H1 (cell line): ENCODE results near the gene PFDN5. TPM values are rescaled to one million over a fixed set of nuclear protein-coding genes. Genes with fewer than 3 reads are reported as not detected.

ENCODE experiments used
- GABPA ChIP-seq: IDR thresholded peaks from 2 replicates; pipeline ENCODE4 v1.6.1; 2011; ENCODE audit warnings: mild to moderate bottlenecking, low read length, moderate library complexity, borderline replicate concordance; ENCODE audit not compliant: insufficient read depth
- RXRA ChIP-seq: IDR thresholded peaks from 2 replicates; pipeline ENCODE4 v1.6.1; 2011; ENCODE audit warnings: low read depth, mild to moderate bottlenecking, low read length, moderate library complexity; ENCODE audit not compliant: insufficient read depth
- polyA plus RNA-seq, 7 experiments: library from polyadenylated mRNA; depleted of rRNA in 3 of 7; stranded (reverse) in 5 of 7; unstranded in 2 of 7; fragments of >200 nt in 5 of 7; fragments of 200-250 nt in 2 of 7; gene quantifications; 1 replicate in 5 of 7; 2 replicates in 1 of 7; 4 replicates in 1 of 7; pipeline versions ENCODE4 v1.2.1 to v1.2.3, GENCODE V29; 2011 to 2013; ENCODE audit warnings: missing spikeins in 2 of 7, mixed read lengths in 2 of 7
- total RNA-seq: library from RNA; stranded (reverse); fragmentation: NEBNext Ultra II Directional; extraction: Animal tissue kit (Norgen Biotek cat#: 25700); gene quantifications from 2 replicates; pipeline ENCODE4 v1.2.1, GENCODE V29; 2021

PFDN5 gene
- total and polyA plus RNA-seq, 2 of the 8 experiments (the other 6 are each of a cell fraction or from before 2014, with no cell fraction given): 290 to 630 TPM

GRCh38 chr12:53292426-53292825 lies 2.9 kb upstream of the PFDN5 start (continued):
- TF ChIP-seq RXRA (no peak), GABPA (no peak)
